NCI-H526 (cell line): ENCODE results near the gene PSMA1.
A peak's percentile ranks its signal among the peaks of the same experiment; 100 is the strongest.
"Not testable (repeated sequence)": the region's sequence is repeated elsewhere in the genome, so short reads cannot be mapped to it uniquely, and the experiment has no call there.

Experiments used
- DNase-seq, 2 experiments: peaks; one replicate each; lab custom pipeline; 2025; lab: John Stamatoyannopoulos, UW

Gene PSMA1

GRCh38 chr11:14519917-14520746, at the start of gene PSMA1:
Gene PSMA1 (minus strand): TSS chr11:14520386. CDS start chr11:14520299, 87 bp downstream.
- peak; percentile 97 to 99 for DNase-seq

- not testable (repeated sequence) for DNase-seq
These were observed 49.3 kb upstream of the PSMA1 start for GRCh38 chr11:14569516-14569915.

- no peak for DNase-seq
These were observed 47.0 kb upstream of the PSMA1 start for GRCh38 chr11:14567064-14567651.

GRCh38 chr11:14566331-14567063, 46.3 kb upstream of the PSMA1 start:
- no peak for DNase-seq

- no peak for DNase-seq
These were observed 45.7 kb upstream of the PSMA1 start for GRCh38 chr11:14565845-14566244.

- no peak for DNase-seq
These were observed 35.6 kb upstream of the PSMA1 start for GRCh38 chr11:14555818-14556217.

GRCh38 chr11:14554959-14555358, 34.8 kb upstream of the PSMA1 start:
- no peak for DNase-seq

- no peak for DNase-seq
These were observed 31.9 kb upstream of the PSMA1 start for GRCh38 chr11:14552089-14552488.

GRCh38 chr11:14551380-14551779, 31.2 kb upstream of the PSMA1 start:
- no peak for DNase-seq

- DNase-seq, result no peak
These were observed 29.7 kb upstream of the PSMA1 start for GRCh38 chr11:14549891-14550290.

GRCh38 chr11:14547440-14547839, 27.3 kb upstream of the PSMA1 start:
- DNase-seq, result no peak

GRCh38 chr11:14546672-14547071, 26.5 kb upstream of the PSMA1 start:
- DNase-seq, result no peak

- no peak for DNase-seq
These were observed 24.4 kb upstream of the PSMA1 start for GRCh38 chr11:14544611-14545010.

GRCh38 chr11:14543260-14543659, 23.1 kb upstream of the PSMA1 start:
- DNase-seq, result no peak

GRCh38 chr11:14542324-14542723, 22.1 kb upstream of the PSMA1 start:
- no peak for DNase-seq

GRCh38 chr11:14541192-14541947, 21.2 kb upstream of the PSMA1 start:
- DNase-seq, result no peak

GRCh38 chr11:14539982-14540421, 19.8 kb upstream of the PSMA1 start:
- no peak for DNase-seq

- DNase-seq, result no peak
These were observed 18.9 kb upstream of the PSMA1 start for GRCh38 chr11:14538926-14539554.

GRCh38 chr11:14538271-14538925, 18.2 kb upstream of the PSMA1 start:
- DNase-seq, result no peak

- DNase-seq, result peak; percentile 27 to 54
These were observed 17.0 kb upstream of the PSMA1 start for GRCh38 chr11:14537134-14537599.

- not testable (repeated sequence) for DNase-seq
These were observed 15.0 kb upstream of the PSMA1 start for GRCh38 chr11:14535166-14535565.
